ENCODE data around the gene CFP. TPM values are rescaled to one million over a fixed set of nuclear protein-coding genes. Genes with fewer than 3 reads are reported as not detected.

The CFP gene
- total and polyA plus RNA-seq, 2 donors (not counting 1 experiment from before 2014, with no cell fraction given), result 0.59 to 3.8 TPM

- H3K36me3 ChIP-seq (replicated peaks in 1 of 2; ENCODE audit: control extremely low read depth in 1 of 2, control insufficient read depth in 1 of 2, extremely low read depth in 1 of 2, insufficient read depth in 2 of 2, low read length in 1 of 2), result no peaks in the 10 kb centered on the region
- no peak for DNase-seq
- no peak overlapping the region for H3K9ac ChIP-seq (ENCODE audit: low read length)
- ATAC-seq (ENCODE audit: low read depth), result no peak
- H3K4me1 ChIP-seq (ENCODE audit: control insufficient read depth in 2 of 2, insufficient read depth in 2 of 2, low read length in 2 of 2), result peaks cover 0 to 3% of the 10 kb centered on the region in 2 donors
- Mint-ChIP-seq H3K27ac (no peak overlapping the region), H3K9me3 (ENCODE audit: insufficient read depth) (no peaks in the 10 kb centered on the region), H3K4me3 (no peak overlapping the region), H3K4me1 (peaks cover 3% of the 10 kb centered on the region), H3K27me3 (no peaks in the 10 kb centered on the region)
- no peaks in the 10 kb centered on the region for H4K20me1 ChIP-seq (ENCODE audit: control insufficient read depth, insufficient read depth, low read length, poor library complexity, severe bottlenecking)
- TF ChIP-seq CTCF (IDR thresholded peaks at IDR 0.05) (no peak), EZH2 (IDR thresholded peaks at IDR 0.05; ENCODE audit: borderline replicate concordance, insufficient read depth, low read depth, low read length, poor library complexity, severe bottlenecking) (no peak)
- no peak overlapping the region for H3K4me2 ChIP-seq (replicated peaks; ENCODE audit: low read depth, low read length, poor library complexity, severe bottlenecking)
- intact Hi-C loops (cut with micrococcal nuclease), result no loop called here
- WGBS (ENCODE audit: insufficient coverage), result 100% methylated on average over 1 of the region's 4 CpGs
- H3K4me3 ChIP-seq (ENCODE audit: control extremely low read depth in 1 of 5, extremely low read depth in 1 of 5, insufficient read depth in 1 of 5, low read depth in 2 of 5, low read length in 4 of 5), result no peak overlapping the region
- H3K79me2 ChIP-seq (ENCODE audit: control insufficient read depth, insufficient read depth, low read length), result no peaks in the 10 kb centered on the region
- ChIA-PET CTCF (no interaction called here), POLR2A (no interaction called here)
- no peaks in the 10 kb centered on the region for H3K9me3 ChIP-seq (ENCODE audit: control extremely low read depth in 1 of 3, control insufficient read depth in 2 of 3, insufficient read depth in 1 of 3, low read length in 2 of 3)
- no peak overlapping the region for H2AFZ ChIP-seq (ENCODE audit: insufficient read depth, low read depth, low read length, poor library complexity, severe bottlenecking)
- H3K27ac ChIP-seq (ENCODE audit: low read length in 2 of 2), result no peak overlapping the region
- H3K27me3 ChIP-seq (replicated peaks in 1 of 4; ENCODE audit: control extremely low read depth in 1 of 4, control insufficient read depth in 3 of 4, insufficient read depth in 4 of 4, low read length in 3 of 4), result no peaks in the 10 kb centered on the region
These were observed 42.4 kb downstream of the CFP start for GRCh38 chrX:47587091-47587891.

DNA sequence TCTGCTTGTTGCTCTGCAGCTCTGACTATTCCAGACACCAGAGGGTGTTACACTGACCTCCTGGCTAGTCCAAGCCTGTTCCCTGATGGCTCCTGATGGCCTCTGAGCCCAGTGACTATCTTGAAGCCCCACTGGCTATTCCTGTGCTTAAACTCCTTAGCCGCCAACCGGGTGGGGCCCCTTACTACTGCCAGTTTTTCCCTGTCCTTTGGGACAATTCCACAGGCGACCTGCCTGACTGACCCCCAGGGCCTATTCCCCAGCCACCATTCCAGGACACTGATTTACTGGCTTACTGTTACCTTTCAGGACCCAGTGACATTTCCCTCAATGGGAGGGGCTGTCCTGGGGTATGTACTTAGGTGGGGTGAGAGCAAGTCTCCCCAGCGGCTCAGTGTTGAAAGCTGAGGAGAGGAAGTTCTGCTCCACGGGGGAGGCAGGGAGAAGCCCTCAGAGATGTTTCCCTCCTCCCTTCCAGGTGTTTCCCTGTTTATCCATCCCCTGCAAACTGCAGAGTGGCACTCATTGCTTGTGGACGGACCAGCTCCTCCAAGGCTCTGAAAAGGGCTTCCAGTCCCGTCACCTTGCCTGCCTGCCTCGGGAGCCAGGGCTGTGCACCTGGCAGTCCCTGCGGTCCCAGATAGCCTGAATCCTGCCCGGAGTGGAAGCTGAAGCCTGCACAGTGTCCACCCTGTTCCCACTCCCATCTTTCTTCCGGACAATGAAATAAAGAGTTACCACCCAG lies 43.5 kb downstream of the CFP start:
- H3K4me1 Mint-ChIP-seq, result peaks cover 8% of the 10 kb centered on the region
- H3K4me1 ChIP-seq (ENCODE audit: control insufficient read depth in 2 of 2, insufficient read depth in 2 of 2, low read length in 2 of 2), result peaks cover 5 to 13% of the 10 kb centered on the region in 2 donors
- no peaks in the 10 kb centered on the region for H3K36me3 ChIP-seq (replicated peaks in 1 of 2; ENCODE audit: control extremely low read depth in 1 of 2, control insufficient read depth in 1 of 2, extremely low read depth in 1 of 2, insufficient read depth in 2 of 2, low read length in 1 of 2)
- POLR2A ChIA-PET, result no interaction called here
- TF ChIP-seq CTCF (IDR thresholded peaks at IDR 0.05), result no peak
- no peak for TF ChIP-seq EZH2 (IDR thresholded peaks at IDR 0.05; ENCODE audit: borderline replicate concordance, insufficient read depth, low read depth, low read length, poor library complexity, severe bottlenecking)
- H3K27me3 ChIP-seq (replicated peaks in 1 of 4; ENCODE audit: control extremely low read depth in 1 of 4, control insufficient read depth in 3 of 4, insufficient read depth in 4 of 4, low read length in 3 of 4), result no peaks in the 10 kb centered on the region
- H3K9me3 ChIP-seq (ENCODE audit: control extremely low read depth in 1 of 3, control insufficient read depth in 2 of 3, insufficient read depth in 1 of 3, low read length in 2 of 3), result no peaks in the 10 kb centered on the region
- DNase-seq (no peak), ATAC-seq (ENCODE audit: low read depth) (no peak)
- H3K4me3 Mint-ChIP-seq, result no peak overlapping the region
- H3K27ac ChIP-seq (ENCODE audit: low read length in 2 of 2), result no peak overlapping the region
- no peaks in the 10 kb centered on the region for H3K27me3 Mint-ChIP-seq
- CTCF ChIA-PET, result no interaction called here
- H3K27ac Mint-ChIP-seq, result no peak overlapping the region
- no peak overlapping the region for H2AFZ ChIP-seq (ENCODE audit: insufficient read depth, low read depth, low read length, poor library complexity, severe bottlenecking)
- no peak overlapping the region for H3K4me2 ChIP-seq (replicated peaks; ENCODE audit: low read depth, low read length, poor library complexity, severe bottlenecking)
- no peaks in the 10 kb centered on the region for H4K20me1 ChIP-seq (ENCODE audit: control insufficient read depth, insufficient read depth, low read length, poor library complexity, severe bottlenecking)
- 95% methylated on average over 5 of the region's 11 CpGs for WGBS (ENCODE audit: insufficient coverage)
- H3K9ac ChIP-seq (ENCODE audit: low read length), result no peak overlapping the region
- no peaks in the 10 kb centered on the region for H3K9me3 Mint-ChIP-seq (ENCODE audit: insufficient read depth)
- no peak overlapping the region for H3K4me3 ChIP-seq (ENCODE audit: control extremely low read depth in 1 of 5, extremely low read depth in 1 of 5, insufficient read depth in 1 of 5, low read depth in 2 of 5, low read length in 4 of 5)
- intact Hi-C loops (cut with micrococcal nuclease), result no loop called here
- H3K79me2 ChIP-seq (ENCODE audit: control insufficient read depth, insufficient read depth, low read length), result no peaks in the 10 kb centered on the region

Measured in B cell (primary cell).